IgD-negative memory B cell (primary cell): ENCODE results near the gene SNRPD1. TPM values are rescaled to one million over a fixed set of nuclear protein-coding genes. Genes with fewer than 3 reads are reported as not detected.
"Not testable (repeated sequence)": the region's sequence is repeated elsewhere in the genome, so short reads cannot be mapped to it uniquely, and the experiment has no call there.

ENCODE experiments used
- H3K27ac Mint-ChIP-seq, 3 donors: one replicate each; pipeline ENCODE4 v1.8.0; 2020 to 2022; ENCODE audit warnings: mild to moderate bottlenecking in 3 of 3, mixed read lengths in 3 of 3, moderate library complexity in 1 of 3
- H3K27me3 Mint-ChIP-seq: one replicate; pipeline ENCODE4 v1.8.0; 2021; ENCODE audit warnings: mixed read lengths
- H3K36me3 Mint-ChIP-seq: one replicate; pipeline ENCODE4 v1.8.0; 2020; ENCODE audit warnings: mild to moderate bottlenecking, mixed read lengths
- H3K4me1 Mint-ChIP-seq, 3 donors: one replicate each; pipeline ENCODE4 v1.8.0; 2020 to 2022; ENCODE audit warnings: mixed read lengths in 3 of 3, mild to moderate bottlenecking in 1 of 3
- H3K4me3 Mint-ChIP-seq, 4 donors: one replicate each; pipeline ENCODE4 v1.8.0; 2020 to 2022; ENCODE audit warnings: mild to moderate bottlenecking in 4 of 4, mixed read lengths in 4 of 4, moderate library complexity in 3 of 4
- H3K9me3 Mint-ChIP-seq, 3 donors: one replicate each; pipeline ENCODE4 v1.8.0; 2020 to 2021; ENCODE audit warnings: mixed read lengths in 3 of 3, mild to moderate bottlenecking in 1 of 3
- polyA plus RNA-seq: library from polyadenylated mRNA; unstranded; fragments of 300-500 nt; fragmentation: Illumina TruSeq; gene quantifications from one replicate; pipeline ENCODE4 v1.2.3, GENCODE V29; 2021

Gene SNRPD1
- polyA plus RNA-seq, 1 donor from 2014 or later: 102 TPM

DNA sequence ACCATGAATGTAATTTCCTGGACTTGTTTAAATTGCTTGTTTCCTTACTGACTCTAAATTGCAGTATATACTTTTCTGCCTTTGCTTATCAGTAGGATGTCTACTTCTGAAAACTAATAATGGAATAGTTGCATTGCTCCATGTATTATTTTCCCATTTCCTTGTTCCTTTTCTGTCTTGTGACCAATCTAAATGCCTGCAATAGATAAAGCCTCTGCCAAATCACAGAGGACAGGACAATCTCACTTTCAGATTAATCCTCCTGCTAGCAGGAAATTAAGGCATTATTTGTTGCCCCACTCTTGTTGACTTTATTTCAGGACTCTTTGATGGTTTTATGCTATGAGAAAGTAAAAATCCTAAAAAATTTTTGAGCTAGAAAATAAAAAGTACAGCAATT is 6.9 kb upstream of the SNRPD1 start:
- H3K4me1 Mint-ChIP-seq: peaks cover 12 to 19% (median 14%) of the 10 kb centered on the region in 3 donors
- no peaks in the 10 kb centered on the region for H3K27me3 Mint-ChIP-seq
- peak overlapping the region in 1 of 3 donors; percentile 76 for H3K27ac Mint-ChIP-seq
- no peaks in the 10 kb centered on the region for H3K36me3 Mint-ChIP-seq
- peak overlapping the region in 1 of 4 donors; percentile 31 for H3K4me3 Mint-ChIP-seq
- peaks cover 0 to 1% (median 0%) of the 10 kb centered on the region in 3 donors for H3K9me3 Mint-ChIP-seq

DNA sequence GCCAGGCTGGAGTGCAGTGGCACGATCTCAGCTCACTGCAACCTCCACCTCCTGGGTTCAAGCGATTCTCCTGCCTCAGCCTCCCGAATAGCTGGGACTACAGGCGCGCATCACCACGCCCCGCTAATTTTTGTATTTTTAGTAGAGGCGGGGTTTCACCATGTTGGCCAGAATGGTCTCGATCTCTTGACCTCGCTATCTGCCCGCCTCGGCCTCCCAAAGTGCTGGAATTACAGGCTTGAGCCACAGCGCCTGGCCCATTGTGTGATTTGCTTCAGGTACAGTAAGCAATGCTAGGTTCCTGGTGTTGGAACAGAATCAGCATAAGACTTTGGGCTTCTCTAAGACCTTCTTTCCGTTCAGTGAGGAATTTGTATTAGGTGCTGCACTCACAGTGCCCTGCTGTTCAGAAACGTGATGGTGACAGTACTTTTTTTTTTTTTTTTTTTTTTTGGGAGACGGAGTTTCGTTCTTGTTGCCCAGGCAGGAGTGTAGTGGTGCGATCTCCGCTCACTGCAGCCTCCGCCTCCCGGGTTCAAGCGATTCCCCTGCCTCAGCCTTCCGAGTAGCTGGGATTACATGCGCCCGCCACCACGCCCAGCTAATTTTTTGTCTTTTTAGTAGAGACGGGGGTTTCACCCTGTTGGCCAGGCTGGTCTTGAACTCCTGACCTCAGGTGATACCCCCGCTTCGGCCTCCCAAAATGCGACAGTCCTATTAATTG is 551 bp upstream of the SNRPD1 start:
- not testable (repeated sequence) for H3K36me3 Mint-ChIP-seq, H3K9me3 Mint-ChIP-seq, H3K27me3 Mint-ChIP-seq
- peak overlapping the region; percentile 74 to 96 (median 96) for H3K27ac Mint-ChIP-seq
- peak overlapping the region; percentile 92 to 100 (median 100) for H3K4me3 Mint-ChIP-seq
- H3K4me1 Mint-ChIP-seq: peaks cover 16 to 27% (median 17%) of the 10 kb centered on the region in 3 donors

DNA sequence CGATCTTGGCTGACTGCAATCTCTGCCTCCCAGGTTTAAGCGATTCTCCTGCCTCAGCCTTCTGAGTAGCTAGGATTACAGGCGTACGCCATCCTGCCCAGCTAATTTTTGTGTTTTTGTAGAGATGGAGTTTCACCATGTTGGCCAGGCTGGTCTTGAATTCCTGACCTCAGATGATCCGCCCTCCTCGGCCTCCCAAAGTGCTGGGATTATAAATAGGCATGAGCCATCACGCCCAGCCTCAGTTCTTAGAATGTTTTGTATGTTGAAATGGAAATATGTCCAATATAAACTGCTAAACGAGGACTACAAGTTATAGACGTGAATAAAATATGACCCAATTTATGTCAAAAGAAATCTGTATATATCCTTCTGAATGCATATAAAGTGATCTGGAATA is 9.5 kb downstream of the SNRPD1 start:
- not testable (repeated sequence) for H3K27ac Mint-ChIP-seq, H3K36me3 Mint-ChIP-seq, H3K4me3 Mint-ChIP-seq, H3K9me3 Mint-ChIP-seq, H3K27me3 Mint-ChIP-seq
- H3K4me1 Mint-ChIP-seq: peaks cover 9 to 22% (median 10%) of the 10 kb centered on the region in 3 donors

DNA sequence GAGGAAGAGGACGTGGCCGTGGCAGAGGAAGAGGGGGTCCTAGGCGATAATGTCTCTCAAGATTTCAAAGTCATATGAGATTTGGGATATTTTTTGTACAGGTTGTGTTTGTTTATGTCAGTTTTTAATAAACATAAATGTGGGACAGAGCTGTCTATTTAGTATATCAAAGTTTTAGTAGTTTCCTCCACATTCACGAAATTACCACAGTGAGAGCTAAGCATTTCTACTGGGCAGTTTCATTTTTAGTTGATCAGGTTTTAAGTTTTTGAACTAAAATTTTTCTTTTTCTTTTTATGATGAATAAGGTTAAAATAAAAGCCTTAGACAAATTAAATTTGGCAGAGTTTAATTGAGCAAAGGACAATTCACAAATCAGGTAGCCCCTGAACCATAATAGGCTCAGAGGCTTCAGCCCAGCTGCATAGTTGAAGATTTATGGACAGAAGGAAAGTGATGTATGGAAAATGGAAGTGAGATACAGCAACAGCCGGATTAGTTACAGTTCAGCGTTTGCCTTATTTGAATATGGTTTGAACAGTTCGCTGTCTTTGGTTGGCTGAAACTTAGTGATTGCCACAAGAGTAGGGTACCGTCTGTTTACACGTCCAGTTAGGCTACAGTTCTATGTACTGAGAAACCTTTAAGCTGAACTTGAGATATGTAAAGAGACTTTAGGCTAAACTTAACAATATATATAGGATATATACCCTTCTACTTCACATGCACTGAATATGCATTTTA is 17.1 kb downstream of the SNRPD1 start:
- no peaks in the 10 kb centered on the region for H3K27me3 Mint-ChIP-seq
- H3K27ac Mint-ChIP-seq: peak overlapping the region; percentile 9 to 78 (median 68)
- peak overlapping the region in 2 of 4 donors; percentile 10 to 67 for H3K4me3 Mint-ChIP-seq
- H3K36me3 Mint-ChIP-seq: no peaks in the 10 kb centered on the region
- peaks cover 0 to 2% (median 0%) of the 10 kb centered on the region in 3 donors for H3K9me3 Mint-ChIP-seq
- peaks cover 8 to 25% (median 17%) of the 10 kb centered on the region in 3 donors for H3K4me1 Mint-ChIP-seq

DNA sequence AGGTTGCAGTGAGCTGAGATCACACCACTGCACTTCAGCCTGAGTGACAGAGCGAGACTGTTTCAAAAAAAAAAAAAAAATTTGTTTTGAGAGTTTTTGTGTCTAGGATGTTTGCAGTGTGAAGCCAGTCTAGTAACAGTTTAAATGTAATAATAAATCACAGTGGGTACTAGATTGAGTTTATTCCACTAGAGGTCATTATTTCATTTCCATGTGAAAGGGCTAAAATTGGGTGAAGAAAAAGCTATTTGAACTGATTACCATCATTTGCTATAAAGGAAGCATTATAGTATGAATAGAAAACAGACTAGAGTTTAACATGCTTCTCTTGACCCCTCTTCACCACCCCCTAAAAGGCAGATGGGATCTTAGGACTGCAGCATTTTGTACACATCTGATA is 20.3 kb downstream of the SNRPD1 start:
- Mint-ChIP-seq H3K9me3 (peaks cover 0 to 2% (median 0%) of the 10 kb centered on the region in 3 donors), H3K4me3 (no peak overlapping the region)

DNA sequence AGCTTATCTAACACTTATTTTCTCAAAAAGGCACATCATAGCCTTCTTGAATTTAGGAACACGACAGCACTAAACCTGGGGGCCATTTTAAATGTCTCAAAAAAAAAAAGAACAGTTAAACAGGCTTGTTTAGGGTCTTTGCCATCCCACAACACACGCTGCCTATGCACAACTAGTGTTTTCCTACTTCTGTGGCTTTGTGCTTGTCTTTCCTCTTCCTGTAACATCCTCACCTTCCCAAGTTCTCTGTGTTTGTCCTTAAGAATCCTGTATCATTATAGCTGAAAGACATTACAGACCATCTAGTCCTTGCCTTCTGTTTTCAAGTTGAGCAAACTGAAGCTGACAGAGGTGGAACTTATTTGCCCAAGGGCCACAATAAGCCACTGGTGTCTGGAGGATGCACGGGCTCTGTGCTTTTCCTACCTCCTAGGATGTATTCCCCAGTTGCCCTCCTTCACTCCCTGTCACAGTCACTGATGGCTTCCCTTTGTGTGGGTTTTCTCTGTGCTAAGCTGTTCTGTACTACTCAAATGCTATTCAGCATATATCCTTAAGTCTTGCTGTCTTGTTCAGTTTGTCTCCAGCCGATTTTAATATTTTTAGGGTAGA is 22.6 kb downstream of the SNRPD1 start:
- H3K9me3 Mint-ChIP-seq: no peaks in the 10 kb centered on the region
- H3K27ac Mint-ChIP-seq: no peak overlapping the region
- H3K4me1 Mint-ChIP-seq: peaks cover 10 to 18% (median 14%) of the 10 kb centered on the region in 3 donors
- no peaks in the 10 kb centered on the region for H3K36me3 Mint-ChIP-seq
- no peak overlapping the region for H3K4me3 Mint-ChIP-seq
- no peaks in the 10 kb centered on the region for H3K27me3 Mint-ChIP-seq

More for the DNA sequence above, 20.3 kb downstream of the SNRPD1 start:
- H3K27ac Mint-ChIP-seq: peak overlapping the region in 2 of 3 donors; percentile 32 to 59
- no peaks in the 10 kb centered on the region for H3K36me3 Mint-ChIP-seq
- no peaks in the 10 kb centered on the region for H3K27me3 Mint-ChIP-seq
- peaks cover 8 to 25% (median 17%) of the 10 kb centered on the region in 3 donors for H3K4me1 Mint-ChIP-seq

DNA sequence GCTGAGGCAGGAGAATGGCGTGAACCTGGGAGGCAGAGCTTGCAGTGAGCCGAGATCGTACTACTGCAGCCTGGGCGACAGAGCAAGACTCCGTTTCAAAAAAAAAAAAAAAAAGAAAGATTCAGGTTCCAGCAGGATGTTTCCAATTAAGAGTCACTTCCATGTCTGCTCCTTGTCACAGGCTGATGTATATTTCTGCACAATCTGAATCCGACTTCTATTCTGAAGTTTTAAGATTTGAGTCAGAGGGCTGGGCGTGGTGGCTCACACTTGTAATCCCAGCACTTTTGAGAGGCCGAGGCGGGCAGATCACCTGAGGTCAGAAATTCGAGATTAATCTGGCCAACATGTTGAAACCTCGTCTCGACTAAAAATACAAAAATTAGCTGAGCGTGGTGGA is 24.7 kb downstream of the SNRPD1 start:
- no peaks in the 10 kb centered on the region for H3K27me3 Mint-ChIP-seq
- peaks cover 2% of the 10 kb centered on the region for H3K36me3 Mint-ChIP-seq
- H3K9me3 Mint-ChIP-seq: no peaks in the 10 kb centered on the region
- peak overlapping the region in 1 of 3 donors; percentile 59 for H3K27ac Mint-ChIP-seq
- peak overlapping the region in 1 of 4 donors; percentile 8 for H3K4me3 Mint-ChIP-seq
- H3K4me1 Mint-ChIP-seq: peaks cover 8 to 15% (median 11%) of the 10 kb centered on the region in 3 donors

DNA sequence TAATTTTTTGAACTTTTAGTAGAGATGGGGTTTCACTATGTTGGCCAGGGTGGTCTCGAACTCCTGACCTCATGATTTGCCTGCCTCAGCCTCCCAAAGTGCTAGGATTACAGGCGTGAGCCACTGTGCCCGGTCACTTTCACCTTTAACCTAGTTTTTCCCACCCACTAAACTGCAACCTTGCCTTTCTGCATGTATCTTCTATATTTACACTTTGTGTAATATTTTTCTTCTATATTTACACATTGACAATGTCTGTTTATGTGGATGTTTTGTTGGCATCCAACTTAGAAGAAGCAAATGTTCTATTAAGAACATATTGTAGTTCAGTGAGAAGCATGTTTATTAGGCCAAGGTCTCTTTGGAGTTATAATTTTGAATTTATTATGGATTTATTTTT is 26.7 kb downstream of the SNRPD1 start:
- Mint-ChIP-seq H3K9me3 (no peaks in the 10 kb centered on the region), H3K27ac (no peak overlapping the region), H3K4me3 (peak overlapping the region in 1 of 4 donors; percentile 55), H3K4me1 (peaks cover 8 to 15% (median 11%) of the 10 kb centered on the region in 3 donors), H3K27me3 (no peaks in the 10 kb centered on the region), H3K36me3 (peaks cover 2% of the 10 kb centered on the region)

DNA sequence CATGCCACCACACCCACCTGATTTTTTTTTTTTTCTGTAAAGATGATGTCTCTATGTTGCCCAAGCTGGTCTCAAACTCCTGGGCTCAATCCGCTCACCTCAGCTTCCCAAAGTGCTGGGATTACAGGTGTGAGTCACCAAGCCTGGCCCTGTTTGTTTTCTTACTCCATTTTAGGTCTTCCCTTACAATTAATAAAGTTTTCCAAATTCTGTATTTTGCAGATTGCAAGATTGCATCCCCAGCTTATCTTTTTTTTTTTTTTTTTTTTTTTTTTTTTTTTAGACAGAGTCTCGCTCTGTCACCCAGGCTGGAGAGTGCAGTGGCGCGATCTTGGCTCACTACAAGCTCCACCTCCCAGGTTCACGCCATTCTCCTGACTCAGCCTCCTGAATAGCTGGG is 28.3 kb downstream of the SNRPD1 start:
- not testable (repeated sequence) for H3K4me3 Mint-ChIP-seq, H3K36me3 Mint-ChIP-seq, H3K27ac Mint-ChIP-seq, H3K27me3 Mint-ChIP-seq, H3K9me3 Mint-ChIP-seq
- peaks cover 8 to 15% (median 11%) of the 10 kb centered on the region in 3 donors for H3K4me1 Mint-ChIP-seq

DNA sequence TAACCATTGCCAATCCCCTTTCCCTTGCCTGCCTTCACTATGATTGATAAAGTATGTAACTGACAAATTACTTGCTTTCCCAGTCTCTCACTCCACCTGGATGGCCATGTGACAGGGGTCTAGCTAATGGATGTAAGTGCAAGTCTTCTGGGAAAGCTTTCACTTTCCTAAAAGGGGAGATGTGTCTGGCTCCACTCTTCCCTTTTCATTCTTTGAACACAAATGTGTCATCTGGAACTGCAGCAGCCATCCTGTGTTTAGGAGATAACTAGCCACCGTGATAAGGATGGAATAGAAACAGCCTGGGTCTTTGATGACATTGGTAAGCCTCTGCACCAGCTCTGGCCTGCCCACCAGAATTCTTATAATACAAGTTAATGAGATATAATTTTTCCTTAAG is 38.2 kb downstream of the SNRPD1 start:
- Mint-ChIP-seq H3K27me3 (no peaks in the 10 kb centered on the region), H3K9me3 (no peaks in the 10 kb centered on the region), H3K4me3 (peak overlapping the region in 1 of 4 donors; percentile 69), H3K4me1 (peaks cover 0 to 1% (median 0%) of the 10 kb centered on the region in 3 donors), H3K27ac (no peak overlapping the region), H3K36me3 (peaks cover 3% of the 10 kb centered on the region)

DNA sequence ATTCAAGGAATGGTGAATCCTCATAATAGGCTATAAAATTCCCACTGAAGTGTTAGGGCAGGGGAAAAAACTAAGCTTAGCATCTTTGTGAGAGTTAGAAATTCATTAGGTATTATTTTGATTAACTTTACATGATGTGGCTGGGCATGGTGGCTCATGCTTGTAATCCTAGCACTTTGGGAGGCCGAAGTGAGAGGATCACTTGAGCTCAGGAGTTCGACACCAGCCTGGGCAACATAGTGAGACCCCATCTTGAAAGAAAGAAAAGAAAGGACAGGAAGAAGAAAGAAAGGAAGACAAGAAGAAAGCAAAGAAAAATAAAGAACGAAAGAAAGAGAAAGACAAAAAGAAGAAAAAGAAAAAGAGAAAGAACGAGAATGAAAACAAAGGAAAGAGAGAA is 40.0 kb downstream of the SNRPD1 start:
- Mint-ChIP-seq H3K9me3 (no peaks in the 10 kb centered on the region), H3K27me3 (no peaks in the 10 kb centered on the region), H3K4me1 (peaks cover 0 to 1% (median 0%) of the 10 kb centered on the region in 3 donors), H3K4me3 (no peak overlapping the region), H3K27ac (no peak overlapping the region), H3K36me3 (peaks cover 9% of the 10 kb centered on the region)

DNA sequence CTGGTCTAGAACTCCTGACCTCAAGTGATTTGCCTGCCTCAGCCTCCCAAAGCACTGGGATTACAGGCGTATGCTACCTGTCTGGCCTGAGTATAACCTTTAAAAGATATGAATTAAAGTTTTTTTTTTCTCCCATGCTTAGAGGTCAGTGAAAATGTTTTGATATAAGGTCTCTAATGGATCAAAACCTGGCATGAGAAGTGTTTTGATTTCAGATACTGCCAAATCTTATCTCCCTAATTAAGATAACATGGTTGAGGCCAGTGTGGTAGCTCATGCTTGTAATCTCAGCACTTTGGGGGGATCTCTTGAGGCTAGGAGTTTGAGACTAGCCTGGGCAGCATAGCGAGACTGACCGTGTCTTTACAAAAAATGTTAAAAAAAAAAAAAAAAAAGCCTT is 41.2 kb downstream of the SNRPD1 start:
- Mint-ChIP-seq H3K27me3 (no peaks in the 10 kb centered on the region), H3K9me3 (no peaks in the 10 kb centered on the region), H3K4me1 (peaks cover 0 to 1% (median 0%) of the 10 kb centered on the region in 3 donors), H3K27ac (no peak overlapping the region), H3K4me3 (no peak overlapping the region), H3K36me3 (peaks cover 9% of the 10 kb centered on the region)

DNA sequence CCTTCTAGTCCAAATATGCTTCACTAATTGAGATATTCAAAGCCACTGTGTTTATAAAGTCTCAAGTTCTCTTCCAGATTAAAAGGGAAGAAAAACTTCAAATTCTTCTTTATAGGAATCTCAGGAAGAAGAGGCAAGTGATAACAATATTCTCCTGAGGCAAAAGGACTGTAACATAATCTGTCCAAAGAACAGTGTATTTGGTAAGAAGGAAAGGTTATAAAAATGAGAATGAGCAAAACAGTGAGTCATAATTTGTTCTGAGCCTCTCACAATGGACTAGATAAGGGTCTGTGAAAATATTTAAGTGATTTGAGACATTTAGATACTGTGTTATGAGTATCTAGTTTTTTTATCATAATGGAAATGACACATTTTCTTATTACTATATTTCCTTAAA is 44.3 kb downstream of the SNRPD1 start:
- no peaks in the 10 kb centered on the region for H3K27me3 Mint-ChIP-seq
- peaks cover 1 to 4% (median 2%) of the 10 kb centered on the region in 3 donors for H3K4me1 Mint-ChIP-seq
- no peak overlapping the region for H3K4me3 Mint-ChIP-seq
- H3K36me3 Mint-ChIP-seq: peaks cover 9% of the 10 kb centered on the region
- no peaks in the 10 kb centered on the region for H3K9me3 Mint-ChIP-seq
- peak overlapping the region in 1 of 3 donors; percentile 10 for H3K27ac Mint-ChIP-seq

DNA sequence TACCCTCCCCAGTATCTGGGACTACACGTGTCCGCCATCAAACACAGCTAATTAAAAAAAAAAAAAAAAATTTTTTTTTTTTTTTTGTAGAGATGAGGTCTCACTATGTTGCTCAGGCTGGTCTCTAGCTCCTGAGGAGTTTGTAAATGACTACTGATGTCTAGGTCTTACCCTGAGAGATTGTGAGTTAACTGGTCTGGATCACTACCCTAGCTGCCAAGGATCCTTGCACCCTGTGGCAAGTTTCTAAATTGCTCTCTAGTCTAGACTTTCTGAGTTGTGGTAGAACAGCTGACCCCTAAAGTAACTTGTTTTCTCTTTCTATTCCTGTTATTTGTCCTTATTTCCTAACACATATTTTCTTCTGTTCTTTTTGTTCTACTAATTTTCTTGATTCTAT is 48.0 kb downstream of the SNRPD1 start:
- Mint-ChIP-seq H3K27me3 (no peaks in the 10 kb centered on the region), H3K27ac (peak overlapping the region in 1 of 3 donors; percentile 39), H3K36me3 (peaks cover 9% of the 10 kb centered on the region), H3K4me3 (no peak overlapping the region), H3K9me3 (no peaks in the 10 kb centered on the region), H3K4me1 (peaks cover 0 to 4% (median 2%) of the 10 kb centered on the region in 3 donors)

DNA sequence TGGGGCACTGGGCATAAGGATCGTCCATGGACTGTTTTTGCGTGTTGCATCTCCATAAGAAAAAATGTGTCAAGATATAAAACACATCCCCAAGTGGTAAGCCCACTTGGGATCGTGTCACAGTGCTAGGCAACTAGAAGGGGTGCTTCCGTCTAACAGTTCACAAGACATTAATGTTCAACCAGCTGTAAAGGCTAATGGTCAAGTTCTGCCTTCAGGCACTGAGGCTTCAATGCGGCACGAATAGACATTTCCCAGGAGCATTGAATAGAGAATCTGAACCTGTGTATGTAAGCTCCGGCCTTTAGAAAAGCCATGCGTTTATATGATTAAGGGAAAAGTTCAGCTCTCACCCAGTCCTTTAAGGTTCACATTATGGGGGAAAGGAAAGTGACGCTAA is 50.5 kb downstream of the SNRPD1 start:
- H3K4me1 Mint-ChIP-seq: peaks cover 0 to 7% (median 2%) of the 10 kb centered on the region in 3 donors
- peaks cover 3% of the 10 kb centered on the region for H3K36me3 Mint-ChIP-seq
- H3K4me3 Mint-ChIP-seq: no peak overlapping the region
- H3K9me3 Mint-ChIP-seq: no peaks in the 10 kb centered on the region
- H3K27ac Mint-ChIP-seq: no peak overlapping the region
- no peaks in the 10 kb centered on the region for H3K27me3 Mint-ChIP-seq
